Neural cell (in vitro differentiated cells): ENCODE data around the gene GLIPR1L2. TPM values are rescaled to one million over a fixed set of nuclear protein-coding genes. Genes with fewer than 3 reads are reported as not detected.

Experiments
- H2AFZ ChIP-seq: fragments of 200-600, 300-800 bp; sonication (generic), shearing (Covaris generic); 2 replicates; pipeline ENCODE4 v1.6.0; 2014; ENCODE audit warnings: low read depth, mild to moderate bottlenecking, antibody characterized with exemption, low read length, moderate library complexity
- H3F3A ChIP-seq: fragments of 200-600 bp; shearing (Covaris generic); 2 replicates; pipeline ENCODE4 v1.6.1; 2016; ENCODE audit warnings: mild to moderate bottlenecking, moderate library complexity, mixed read lengths, antibody characterized with exemption, low read length; ENCODE audit not compliant: insufficient read depth, poor library complexity, severe bottlenecking
- H3K27ac ChIP-seq: fragments of 200-600, 300-800 bp; sonication (generic), shearing (Covaris generic); 2 replicates; pipeline ENCODE4 v1.5.1; 2014; ENCODE audit warnings: mild to moderate bottlenecking, low read length, moderate library complexity
- H3K27me3 ChIP-seq: fragments of 300-800, 200-600 bp; sonication (generic), shearing (Covaris generic); 2 replicates; pipeline ENCODE4 v1.6.0; 2014; ENCODE audit warnings: mild to moderate bottlenecking, low read depth, low read length, moderate library complexity; ENCODE audit not compliant: insufficient read depth
- H3K36me3 ChIP-seq: fragments of 300-800, 200-600 bp; sonication (generic), shearing (Covaris generic); 2 replicates; pipeline ENCODE4 v1.5.1; 2014; ENCODE audit warnings: mild to moderate bottlenecking, antibody characterized with exemption, low read length, moderate library complexity; ENCODE audit not compliant: insufficient read depth
- H3K4me2 ChIP-seq: fragments of 300-800, 200-600 bp; sonication (generic), shearing (Covaris generic); 2 replicates; pipeline ENCODE4 v1.6.0; 2014; ENCODE audit warnings: mild to moderate bottlenecking, low read length
- H3K4me3 ChIP-seq: fragments of 300-800, 200-600 bp; sonication (generic), shearing (Covaris generic); 2 replicates; pipeline ENCODE4 v1.5.1; 2014; ENCODE audit warnings: mild to moderate bottlenecking, low read length, moderate library complexity
- H3K79me2 ChIP-seq: fragments of 200-600 bp; shearing (Covaris generic); replicated peaks from 2 replicates; pipeline ENCODE4 v1.6.0; 2014; ENCODE audit warnings: mild to moderate bottlenecking, low read length, moderate library complexity; ENCODE audit not compliant: insufficient read depth
- H3K9ac ChIP-seq: fragments of 300-800, 200-600 bp; sonication (generic), shearing (Covaris generic); 2 replicates; pipeline ENCODE4 v1.6.1; 2016; ENCODE audit warnings: mild to moderate bottlenecking, low read length, mixed read lengths
- H3K9me2 ChIP-seq: fragments of 200-600 bp; shearing (Covaris generic); 2 replicates; pipeline ENCODE4 v1.6.1; 2016; ENCODE audit warnings: mild to moderate bottlenecking, low read length, mixed read lengths; ENCODE audit not compliant: insufficient read depth
- H3K9me3 ChIP-seq: fragments of 200-600, 300-800 bp; sonication (generic), shearing (Covaris generic); 2 replicates; pipeline ENCODE4 v1.6.1; 2016; ENCODE audit warnings: mild to moderate bottlenecking, mixed run types, low read length, moderate library complexity, mixed read lengths
- H4K20me1 ChIP-seq: fragments of 200-600 bp; shearing (Covaris generic); 2 replicates; pipeline ENCODE4 v1.6.1; 2016; ENCODE audit warnings: mild to moderate bottlenecking, mixed run types; ENCODE audit not compliant: insufficient read depth
- CTCF ChIP-seq: fragments of 450-650 bp; IDR thresholded peaks from 2 replicates; pipeline ENCODE4 v1.5.1; 2014; ENCODE audit warnings: antibody characterized with exemption, mild to moderate bottlenecking, moderate library complexity; ENCODE audit not compliant: poor library complexity, severe bottlenecking
- EP300 ChIP-seq: fragments of 450-650 bp; conservative IDR thresholded peaks from 2 replicates; pipeline ENCODE4 v1.6.1; 2014; ENCODE audit warnings: antibody characterized with exemption, mild to moderate bottlenecking, moderate library complexity; ENCODE audit not compliant: poor library complexity, severe bottlenecking
- EZH2 ChIP-seq: fragments of 200-600, 300-800 bp; shearing (Covaris generic), sonication (generic); IDR thresholded peaks from 2 replicates; pipeline ENCODE4 v1.6.1; 2014; ENCODE audit warnings: antibody characterized with exemption, low read length, borderline replicate concordance, mild to moderate bottlenecking; ENCODE audit not compliant: insufficient read depth, poor library complexity, severe bottlenecking
- MXI1 ChIP-seq: fragments of 450-650 bp; conservative IDR thresholded peaks from 2 replicates; pipeline ENCODE4 v1.6.1; 2014; ENCODE audit warnings: antibody characterized with exemption, mild to moderate bottlenecking; ENCODE audit not compliant: poor library complexity, severe bottlenecking
- POLR2AphosphoS5 ChIP-seq: IDR thresholded peaks from 2 replicates; pipeline ENCODE4 v1.6.1; 2012
- RAD21 ChIP-seq: fragments of 450-650 bp; conservative IDR thresholded peaks from 2 replicates; pipeline ENCODE4 v1.6.1; 2014; ENCODE audit warnings: antibody characterized with exemption, mild to moderate bottlenecking, moderate library complexity
- REST ChIP-seq: IDR thresholded peaks from 2 replicates; pipeline ENCODE4 v1.6.1; 2012; ENCODE audit warnings: borderline replicate concordance
- SMC3 ChIP-seq: fragments of 450-650 bp; conservative IDR thresholded peaks from 2 replicates; pipeline ENCODE4 v1.6.1; 2014; ENCODE audit warnings: antibody characterized with exemption, mild to moderate bottlenecking, moderate library complexity; ENCODE audit not compliant: poor library complexity
- TAF1 ChIP-seq: IDR thresholded peaks from 2 replicates; pipeline ENCODE4 v1.6.1; 2012; ENCODE audit warnings: low read depth
- polyA plus RNA-seq: library from polyadenylated mRNA; depleted of rRNA; stranded (reverse); fragments of >200 nt; gene quantifications from 2 replicates; pipeline ENCODE4 v1.2.3, GENCODE V29; 2014

GLIPR1L2 gene
- polyA plus RNA-seq, 1 donor from 2014 or later: 0.89 TPM

GRCh38 chr12:75460204-75460603, 69.3 kb downstream of the GLIPR1L2 start:
- no peak overlapping the region for H3K4me2 ChIP-seq
- H3K9me2 ChIP-seq: no peaks in the 10 kb centered on the region
- no peak overlapping the region for H3K27ac ChIP-seq
- no peak overlapping the region for H3K9ac ChIP-seq
- H3K36me3 ChIP-seq: no peaks in the 10 kb centered on the region
- no peaks in the 10 kb centered on the region for H3K27me3 ChIP-seq
- no peaks in the 10 kb centered on the region for H4K20me1 ChIP-seq
- TF ChIP-seq EZH2 (no peak), MXI1 (no peak), REST (no peak), SMC3 (no peak), CTCF (no peak), EP300 (no peak), RAD21 (no peak), POLR2AphosphoS5 (no peak)
- no peaks in the 10 kb centered on the region for H3F3A ChIP-seq
- no peaks in the 10 kb centered on the region for H3K79me2 ChIP-seq
- no peaks in the 10 kb centered on the region for H3K9me3 ChIP-seq
- no peak overlapping the region for H2AFZ ChIP-seq
- no peak overlapping the region for H3K4me3 ChIP-seq

GRCh38 chr12:75471902-75472890, 81.3 kb downstream of the GLIPR1L2 start:
- H3K4me3 ChIP-seq: no peak overlapping the region
- H4K20me1 ChIP-seq: no peaks in the 10 kb centered on the region
- no peak overlapping the region for H3K9ac ChIP-seq
- H3K9me2 ChIP-seq: no peaks in the 10 kb centered on the region
- no peaks in the 10 kb centered on the region for H3K36me3 ChIP-seq
- H3K4me2 ChIP-seq: no peak overlapping the region
- H3K79me2 ChIP-seq: no peaks in the 10 kb centered on the region
- TF ChIP-seq CTCF: no peak
- no peak for TF ChIP-seq EP300
- no peak for TF ChIP-seq SMC3
- no peak for TF ChIP-seq EZH2
- TF ChIP-seq POLR2AphosphoS5: no peak
- TF ChIP-seq TAF1: no peak
- TF ChIP-seq RAD21: no peak
- TF ChIP-seq MXI1: no peak
- TF ChIP-seq REST: no peak
- H3F3A ChIP-seq: no peaks in the 10 kb centered on the region
- no peaks in the 10 kb centered on the region for H3K27me3 ChIP-seq
- H2AFZ ChIP-seq: no peak overlapping the region
- no peak overlapping the region for H3K27ac ChIP-seq
- no peaks in the 10 kb centered on the region for H3K9me3 ChIP-seq
